Measurements from ENCODE around the gene FAM20A. TPM values are rescaled to one million over a fixed set of nuclear protein-coding genes. Genes with fewer than 3 reads are reported as not detected.

The FAM20A gene
- total RNA-seq, 2 experiments from 2014 or later, result not detected

GRCh38 chr17:68531252-68531651 is 69.9 kb downstream of the FAM20A start:
- Histone ChIP-seq H3K9me3 (ENCODE audit: control insufficient read depth in 1 of 2, insufficient read depth in 1 of 2, low read length in 2 of 2) (no peaks in the 10 kb centered on the region), H3K4me3 (ENCODE audit: low read length) (no peak overlapping the region), H3K27me3 (ENCODE audit: control insufficient read depth in 1 of 2, insufficient read depth in 2 of 2, low read length in 2 of 2) (no peaks in the 10 kb centered on the region), H3K27ac (ENCODE audit: low read depth in 1 of 2, low read length in 2 of 2) (no peak overlapping the region), H3K36me3 (ENCODE audit: insufficient read depth, low read length) (peaks cover 99% of the 10 kb centered on the region), H3K4me1 (ENCODE audit: insufficient read depth, low read length) (no peaks in the 10 kb centered on the region)
- ATAC-seq (ENCODE audit: poor library complexity), result no peak
- H3K27me3 Mint-ChIP-seq, result no peaks in the 10 kb centered on the region
- no peaks in the 10 kb centered on the region for H3K9me3 Mint-ChIP-seq
- H3K27ac Mint-ChIP-seq, result no peak overlapping the region
- peaks cover 94% of the 10 kb centered on the region for H3K36me3 Mint-ChIP-seq (ENCODE audit: low read depth)
- CTCF ChIA-PET, result no interaction called here
- no peak for DNase-seq
- POLR2A ChIA-PET, result interaction anchor here (1.0 kb wide), 1 partner anchor 11 kb away, joined by 3 read pairs; no protein-coding TSS in a partner anchor
- no peaks in the 10 kb centered on the region for H3K4me1 Mint-ChIP-seq (ENCODE audit: low read depth)
- TF ChIP-seq CTCF (IDR thresholded peaks at IDR 0.05), result no peak
- intact Hi-C loops (cut with DNase I, micrococcal nuclease), result no loop called here
- H3K4me3 Mint-ChIP-seq, result no peak overlapping the region

- TF ChIP-seq CTCF (IDR thresholded peaks at IDR 0.05), result no peak
- Histone ChIP-seq H3K36me3 (ENCODE audit: insufficient read depth, low read length) (peaks cover 100% of the 10 kb centered on the region), H3K9me3 (ENCODE audit: control insufficient read depth in 1 of 2, insufficient read depth in 1 of 2, low read length in 2 of 2) (no peaks in the 10 kb centered on the region), H3K27ac (ENCODE audit: low read depth in 1 of 2, low read length in 2 of 2) (no peak overlapping the region), H3K4me1 (ENCODE audit: insufficient read depth, low read length) (no peaks in the 10 kb centered on the region), H3K27me3 (ENCODE audit: control insufficient read depth in 1 of 2, insufficient read depth in 2 of 2, low read length in 2 of 2) (no peaks in the 10 kb centered on the region), H3K4me3 (ENCODE audit: low read length) (no peak overlapping the region)
- ChIA-PET POLR2A (no interaction called here), CTCF (no interaction called here)
- no peaks in the 10 kb centered on the region for H3K9me3 Mint-ChIP-seq
- intact Hi-C loops (cut with DNase I, micrococcal nuclease), result no loop called here
- no peak overlapping the region for H3K4me3 Mint-ChIP-seq
- ATAC-seq (ENCODE audit: poor library complexity), result no peak
- no peaks in the 10 kb centered on the region for H3K27me3 Mint-ChIP-seq
- DNase-seq, result no peak
- H3K4me1 Mint-ChIP-seq (ENCODE audit: low read depth), result peaks cover 9% of the 10 kb centered on the region
- peaks cover 99% of the 10 kb centered on the region for H3K36me3 Mint-ChIP-seq (ENCODE audit: low read depth)
- H3K27ac Mint-ChIP-seq, result no peak overlapping the region
Observed at GRCh38 chr17:68527314-68527713, 73.9 kb downstream of the FAM20A start.

GRCh38 chr17:68526548-68526947 is 74.6 kb downstream of the FAM20A start:
- POLR2A ChIA-PET, result no interaction called here
- intact Hi-C loops (cut with DNase I, micrococcal nuclease), result no loop called here
- no peaks in the 10 kb centered on the region for H3K4me1 ChIP-seq (ENCODE audit: insufficient read depth, low read length)
- H3K27ac Mint-ChIP-seq, result no peak overlapping the region
- H3K4me3 ChIP-seq (ENCODE audit: low read length), result no peak overlapping the region
- peaks cover 99% of the 10 kb centered on the region for H3K36me3 Mint-ChIP-seq (ENCODE audit: low read depth)
- ATAC-seq (ENCODE audit: poor library complexity) (no peak), DNase-seq (no peak)
- H3K27me3 ChIP-seq (ENCODE audit: control insufficient read depth in 1 of 2, insufficient read depth in 2 of 2, low read length in 2 of 2), result no peaks in the 10 kb centered on the region
- CTCF ChIA-PET, result interaction anchor here (1.8 kb wide), 1 partner anchor 7 kb away, joined by 4 read pairs; no protein-coding TSS in a partner anchor
- no peaks in the 10 kb centered on the region for H3K27me3 Mint-ChIP-seq
- H3K9me3 ChIP-seq (ENCODE audit: control insufficient read depth in 1 of 2, insufficient read depth in 1 of 2, low read length in 2 of 2), result no peaks in the 10 kb centered on the region
- H3K36me3 ChIP-seq (ENCODE audit: insufficient read depth, low read length), result peaks cover 92% of the 10 kb centered on the region
- no peak for TF ChIP-seq CTCF (IDR thresholded peaks at IDR 0.05)
- H3K4me1 Mint-ChIP-seq (ENCODE audit: low read depth), result peaks cover 15% of the 10 kb centered on the region
- H3K27ac ChIP-seq (ENCODE audit: low read depth in 1 of 2, low read length in 2 of 2), result no peak overlapping the region
- H3K4me3 Mint-ChIP-seq, result no peak overlapping the region
- no peaks in the 10 kb centered on the region for H3K9me3 Mint-ChIP-seq

Data from CD4-positive, alpha-beta T cell (primary cell).